ENCODE data around the gene SUPT5H. TPM values are rescaled to one million over a fixed set of nuclear protein-coding genes. Genes with fewer than 3 reads are reported as not detected.

Gene SUPT5H
- total and polyA plus RNA-seq, 10 of the 15 experiments (the other 5 are each of a cell fraction or from before 2014, with no cell fraction given): 27.2 to 194 (median 83.6) TPM

GRCh38 chr19:39435499-39436349 is 9.7 kb upstream of the SUPT5H start, which contains the start of gene RPS16 (continued):
- TF ChIP-seq NFYB (IDR thresholded peaks at IDR 0.05; ENCODE audit: insufficient read depth, low read depth, low read length) (no peak), BMI1 (IDR thresholded peaks at IDR 0.05; ENCODE audit: borderline replicate concordance) (no peak), IRF5 (IDR thresholded peaks at IDR 0.05; ENCODE audit: borderline replicate concordance) (no peak), POLR2AphosphoS5 (IDR thresholded peaks at IDR 0.05; ENCODE audit: low read length) (peak; percentile 100), FOS (IDR thresholded peaks at IDR 0.05; ENCODE audit: borderline replicate concordance, extremely low read depth, insufficient read length) (no peak), E4F1 (IDR thresholded peaks at IDR 0.05; ENCODE audit: borderline replicate concordance, partially characterized antibody) (peak; percentile 99), MAX (IDR thresholded peaks at IDR 0.05; ENCODE audit: low read depth, low read length) (peak; percentile 92), NR2C2 (IDR thresholded peaks at IDR 0.05; ENCODE audit: borderline replicate concordance, control insufficient read depth, insufficient read length, low read depth) (no peak), WRNIP1 (IDR thresholded peaks at IDR 0.05; ENCODE audit: borderline replicate concordance, low read depth, low read length) (no peak), PML (IDR thresholded peaks at IDR 0.05; ENCODE audit: low read length) (peak; percentile 99), RBBP5 (conservative IDR thresholded peaks at IDR 0.05) (no peak), POU2F2 (IDR thresholded peaks at IDR 0.05; ENCODE audit: borderline replicate concordance, low read depth, low read length) (peak; percentile 86), EP300 (IDR thresholded peaks at IDR 0.05; ENCODE audit: borderline replicate concordance in 1 of 2, control insufficient read depth in 1 of 2, low read depth in 2 of 2, low read length in 2 of 2) (no peak), RB1 (IDR thresholded peaks at IDR 0.05; ENCODE audit: borderline replicate concordance) (peak; percentile 85; the same call in 1 of the 2 replicates), NRF1 (conservative IDR thresholded peaks at IDR 0.05; ENCODE audit: low read depth, low read length) (peak; percentile 68), SREBF1 (IDR thresholded peaks at IDR 0.05; ENCODE audit: low read length) (no peak; the same call in 1 of the 2 replicates), HDAC6 (IDR thresholded peaks at IDR 0.05; ENCODE audit: unreplicated experiment) (peak; percentile 89)
- TF ChIP-seq, protein P1, sequence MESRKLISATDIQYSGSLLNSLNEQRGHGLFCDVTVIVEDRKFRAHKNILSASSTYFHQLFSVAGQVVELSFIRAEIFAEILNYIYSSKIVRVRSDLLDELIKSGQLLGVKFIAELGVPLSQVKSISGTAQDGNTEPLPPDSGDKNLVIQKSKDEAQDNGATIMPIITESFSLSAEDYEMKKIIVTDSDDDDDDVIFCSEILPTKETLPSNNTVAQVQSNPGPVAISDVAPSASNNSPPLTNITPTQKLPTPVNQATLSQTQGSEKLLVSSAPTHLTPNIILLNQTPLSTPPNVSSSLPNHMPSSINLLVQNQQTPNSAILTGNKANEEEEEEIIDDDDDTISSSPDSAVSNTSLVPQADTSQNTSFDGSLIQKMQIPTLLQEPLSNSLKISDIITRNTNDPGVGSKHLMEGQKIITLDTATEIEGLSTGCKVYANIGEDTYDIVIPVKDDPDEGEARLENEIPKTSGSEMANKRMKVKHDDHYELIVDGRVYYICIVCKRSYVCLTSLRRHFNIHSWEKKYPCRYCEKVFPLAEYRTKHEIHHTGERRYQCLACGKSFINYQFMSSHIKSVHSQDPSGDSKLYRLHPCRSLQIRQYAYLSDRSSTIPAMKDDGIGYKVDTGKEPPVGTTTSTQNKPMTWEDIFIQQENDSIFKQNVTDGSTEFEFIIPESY (IDR thresholded peaks at IDR 0.05): no peak
- TF ChIP-seq, protein P2, sequence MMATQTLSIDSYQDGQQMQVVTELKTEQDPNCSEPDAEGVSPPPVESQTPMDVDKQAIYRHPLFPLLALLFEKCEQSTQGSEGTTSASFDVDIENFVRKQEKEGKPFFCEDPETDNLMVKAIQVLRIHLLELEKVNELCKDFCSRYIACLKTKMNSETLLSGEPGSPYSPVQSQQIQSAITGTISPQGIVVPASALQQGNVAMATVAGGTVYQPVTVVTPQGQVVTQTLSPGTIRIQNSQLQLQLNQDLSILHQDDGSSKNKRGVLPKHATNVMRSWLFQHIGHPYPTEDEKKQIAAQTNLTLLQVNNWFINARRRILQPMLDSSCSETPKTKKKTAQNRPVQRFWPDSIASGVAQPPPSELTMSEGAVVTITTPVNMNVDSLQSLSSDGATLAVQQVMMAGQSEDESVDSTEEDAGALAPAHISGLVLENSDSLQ (IDR thresholded peaks at IDR 0.05): peak; percentile 57
- TF ChIP-seq, protein P3, sequence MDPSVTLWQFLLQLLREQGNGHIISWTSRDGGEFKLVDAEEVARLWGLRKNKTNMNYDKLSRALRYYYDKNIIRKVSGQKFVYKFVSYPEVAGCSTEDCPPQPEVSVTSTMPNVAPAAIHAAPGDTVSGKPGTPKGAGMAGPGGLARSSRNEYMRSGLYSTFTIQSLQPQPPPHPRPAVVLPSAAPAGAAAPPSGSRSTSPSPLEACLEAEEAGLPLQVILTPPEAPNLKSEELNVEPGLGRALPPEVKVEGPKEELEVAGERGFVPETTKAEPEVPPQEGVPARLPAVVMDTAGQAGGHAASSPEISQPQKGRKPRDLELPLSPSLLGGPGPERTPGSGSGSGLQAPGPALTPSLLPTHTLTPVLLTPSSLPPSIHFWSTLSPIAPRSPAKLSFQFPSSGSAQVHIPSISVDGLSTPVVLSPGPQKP (IDR thresholded peaks at IDR 0.05; ENCODE audit: low read depth, low read length): peak; percentile 70

All from GM12878 (cell line).